DMS 273 (cell line): ENCODE results near the gene ZNF710.

Experiments
- DNase-seq: peaks from one replicate; lab custom pipeline; 2025; ENCODE audit not compliant: unreplicated experiment; lab: John Stamatoyannopoulos, UW

Gene ZNF710

DNA sequence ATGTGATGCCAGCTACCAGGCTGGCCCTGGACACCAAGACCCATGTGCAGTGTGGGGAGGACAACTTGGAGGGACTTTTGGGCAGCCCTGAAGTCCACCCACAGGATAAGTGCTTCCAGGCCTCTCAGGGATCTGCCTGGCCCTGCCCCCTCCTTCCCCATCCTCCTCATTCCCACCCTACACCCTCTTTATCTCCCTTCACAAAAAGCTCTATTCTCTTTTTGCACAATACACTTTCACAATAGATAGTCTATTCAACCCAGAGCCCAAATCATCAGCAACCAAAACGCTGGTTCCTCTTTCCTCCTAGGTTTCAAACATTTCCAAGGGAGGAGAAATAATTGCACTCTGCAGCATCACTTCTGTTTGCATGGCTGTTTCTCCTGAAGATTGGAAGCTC is 7.8 kb upstream of the ZNF710 start:
- no peak for DNase-seq

DNA sequence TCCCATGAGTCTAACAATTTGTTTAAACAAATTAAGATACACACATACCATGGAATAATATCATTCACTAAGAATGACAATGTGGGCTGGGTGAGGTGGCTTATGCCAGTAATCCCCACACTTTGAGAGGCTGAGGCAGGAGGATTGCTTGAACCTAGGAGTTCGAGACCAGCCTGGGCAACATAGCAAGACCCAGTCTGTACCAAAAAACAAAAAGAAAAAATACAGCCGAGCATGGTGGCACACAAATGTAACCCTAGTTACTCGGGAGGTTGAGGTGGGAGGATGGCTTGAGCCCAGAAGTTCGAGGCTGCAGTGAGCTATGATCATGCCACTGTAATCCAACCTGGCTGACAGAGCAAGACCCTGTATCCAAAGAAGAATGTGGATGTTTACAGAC is 4.0 kb upstream of the ZNF710 start:
- DNase-seq, result no peak

DNA sequence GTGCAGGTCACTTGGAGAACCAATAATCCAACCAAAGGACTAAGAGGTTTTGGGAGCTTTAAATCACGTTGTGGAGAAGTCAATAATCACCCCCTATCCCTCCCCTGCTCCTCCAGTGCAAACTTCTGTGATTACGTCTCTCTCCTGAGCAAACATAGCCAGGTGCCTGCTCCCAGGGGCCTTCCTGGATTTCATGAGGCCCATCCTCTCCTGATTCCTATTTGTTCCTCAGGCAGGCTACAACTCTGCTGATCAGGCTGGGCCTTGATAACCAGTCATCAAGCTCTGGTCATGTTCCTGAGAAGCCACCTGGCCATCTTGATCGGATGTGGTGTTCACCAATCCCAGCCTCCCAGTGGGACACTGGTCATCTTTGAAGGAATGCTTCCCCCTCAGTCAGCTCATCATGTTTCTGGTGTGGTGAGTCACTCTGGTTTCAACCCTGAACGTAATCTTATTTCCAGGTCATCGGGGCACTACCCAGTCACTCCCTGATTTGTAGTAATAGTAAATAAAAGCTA is 2.9 kb upstream of the ZNF710 start:
- no peak for DNase-seq

DNA sequence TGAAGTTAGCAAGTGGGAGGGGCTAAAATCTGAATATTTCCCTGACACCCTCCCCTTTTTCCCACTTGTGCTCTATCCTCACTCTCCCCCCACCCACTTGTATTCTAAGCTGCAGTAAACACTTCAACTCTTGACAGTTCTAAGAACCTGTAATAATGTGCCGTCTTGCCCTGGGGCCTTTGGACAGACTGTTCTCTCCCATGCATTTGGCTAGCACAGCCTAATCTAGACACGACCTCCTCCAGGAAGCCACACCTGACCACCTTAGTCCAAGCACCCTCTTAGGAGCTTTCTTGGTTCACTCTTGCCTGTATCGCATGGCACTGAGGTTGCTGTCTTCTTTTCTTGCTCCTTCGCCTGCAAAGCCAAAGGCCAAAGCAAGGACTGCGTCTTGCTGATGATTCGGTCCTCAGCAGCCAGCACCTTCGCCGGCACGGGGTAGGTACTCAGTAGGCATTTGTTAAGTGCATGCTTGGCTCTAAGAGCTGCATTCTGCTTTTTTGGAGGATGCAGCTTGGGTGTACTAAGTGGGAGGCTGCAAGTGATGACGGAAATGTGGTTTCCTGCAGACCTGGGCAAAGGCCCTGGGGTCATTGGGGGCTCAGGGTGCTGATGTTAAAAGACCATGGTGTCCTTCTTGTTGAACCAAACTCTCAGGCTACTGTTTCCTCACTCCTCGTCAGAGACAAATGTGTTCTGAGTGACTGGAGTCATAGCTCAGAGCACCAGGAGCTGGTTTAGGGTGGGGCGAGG is 2.0 kb upstream of the ZNF710 start:
- no peak for DNase-seq

DNA sequence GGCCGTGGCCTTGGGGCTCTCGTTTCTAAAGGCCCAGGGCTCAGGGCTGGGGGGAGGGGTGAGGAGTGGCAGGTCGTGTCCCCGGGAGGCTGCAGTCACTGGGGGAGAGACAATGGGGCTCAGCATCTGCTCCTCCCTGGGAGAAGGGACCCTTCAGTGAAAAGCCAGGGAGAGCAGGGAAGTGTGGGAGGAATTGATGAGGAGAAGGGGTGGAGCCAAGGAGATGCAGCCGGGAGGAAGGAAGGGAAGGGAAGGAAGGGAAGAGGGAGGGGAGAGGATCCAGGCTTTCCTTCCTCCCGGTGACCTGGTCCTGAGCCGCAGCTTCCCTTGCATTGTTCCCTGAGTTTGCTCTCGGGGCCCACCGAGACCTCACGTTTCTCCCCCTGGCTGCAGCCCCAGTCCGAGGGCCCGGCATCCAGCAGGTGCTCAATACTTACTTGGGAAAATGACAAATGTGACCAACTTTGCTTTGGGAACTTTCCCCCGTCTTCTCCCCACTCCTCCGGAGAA is 1.4 kb upstream of the ZNF710 start:
- DNase-seq, result no peak

DNA sequence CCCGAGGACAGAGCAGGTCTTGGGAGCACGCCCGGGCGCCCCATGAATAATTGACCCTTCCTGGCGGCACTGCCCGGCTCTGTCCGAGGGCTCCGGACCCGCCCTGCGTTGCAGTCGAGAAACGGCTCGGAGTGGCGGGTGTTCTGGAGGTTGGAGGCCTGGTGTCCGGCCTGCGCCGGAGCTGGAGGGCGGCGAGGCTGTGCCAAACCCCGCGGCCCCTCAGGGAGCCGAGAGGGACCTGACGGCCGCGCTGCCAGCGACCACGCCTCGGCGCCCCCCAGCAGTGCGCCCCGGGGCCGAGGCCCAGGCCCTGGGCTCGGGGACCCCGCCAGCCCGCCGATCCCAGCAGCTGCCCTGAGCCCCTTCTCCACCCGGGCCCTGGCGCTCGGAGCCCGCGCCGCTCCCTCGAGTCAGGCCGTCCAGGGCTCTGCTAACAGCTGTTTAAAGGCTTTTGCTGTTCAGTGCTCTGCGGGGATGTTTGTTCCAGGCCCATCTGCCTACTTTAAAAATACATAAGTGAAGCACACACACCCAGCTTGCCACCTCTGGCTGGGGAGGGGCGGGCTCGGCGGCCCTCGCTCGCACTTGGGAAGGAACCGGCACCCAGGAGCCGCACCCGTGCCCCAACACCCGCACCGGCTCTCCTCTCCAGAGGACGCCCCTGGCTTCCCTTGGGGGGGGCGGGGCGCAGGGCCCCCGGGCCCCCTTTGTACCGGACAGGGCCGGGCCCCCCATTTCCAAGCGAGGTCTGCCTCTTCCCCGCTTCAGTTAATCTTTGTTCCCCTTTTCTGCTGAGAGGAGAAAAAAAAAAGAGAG is 730 bp upstream of the ZNF710 start:
- DNase-seq, result peak; percentile 79

DNA sequence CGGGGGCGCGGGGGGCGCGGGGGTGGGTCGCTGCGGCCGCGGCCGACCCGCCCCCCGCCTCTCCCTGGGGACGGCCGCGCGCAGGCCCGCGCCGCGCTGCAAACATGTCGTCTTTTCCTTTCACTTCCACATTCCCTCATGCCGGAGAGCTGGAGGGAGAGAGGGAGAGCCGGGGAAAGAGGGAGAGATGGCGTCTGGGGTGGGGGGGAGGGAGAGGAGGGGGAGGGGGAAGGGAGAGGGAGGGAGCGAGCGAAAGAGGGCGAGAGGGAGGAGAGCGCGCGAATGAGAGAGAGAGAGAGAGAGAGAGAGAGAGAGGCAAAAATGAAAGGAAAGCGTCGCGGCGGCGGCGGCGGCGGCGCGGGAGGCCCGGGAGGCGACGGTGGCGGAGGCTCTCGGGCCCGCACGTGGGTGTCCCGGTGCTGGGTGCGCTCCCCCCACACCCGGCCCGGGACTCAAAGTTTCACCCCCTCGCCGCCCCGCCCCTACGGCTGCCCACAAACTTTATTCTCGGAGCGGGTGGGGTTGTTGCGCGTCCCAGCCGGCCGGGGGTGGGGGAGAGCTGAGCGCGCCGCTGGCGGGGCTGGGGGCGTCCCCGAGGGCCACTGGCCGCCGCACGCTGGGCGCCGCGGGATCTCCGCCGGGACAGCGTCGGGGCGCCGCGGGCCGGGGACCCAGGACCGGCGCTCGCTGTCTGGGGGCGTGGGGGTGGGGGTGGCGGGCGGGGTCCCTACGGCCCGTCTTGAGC is 731 bp downstream of the ZNF710 start:
- DNase-seq, result peak; percentile 62

DNA sequence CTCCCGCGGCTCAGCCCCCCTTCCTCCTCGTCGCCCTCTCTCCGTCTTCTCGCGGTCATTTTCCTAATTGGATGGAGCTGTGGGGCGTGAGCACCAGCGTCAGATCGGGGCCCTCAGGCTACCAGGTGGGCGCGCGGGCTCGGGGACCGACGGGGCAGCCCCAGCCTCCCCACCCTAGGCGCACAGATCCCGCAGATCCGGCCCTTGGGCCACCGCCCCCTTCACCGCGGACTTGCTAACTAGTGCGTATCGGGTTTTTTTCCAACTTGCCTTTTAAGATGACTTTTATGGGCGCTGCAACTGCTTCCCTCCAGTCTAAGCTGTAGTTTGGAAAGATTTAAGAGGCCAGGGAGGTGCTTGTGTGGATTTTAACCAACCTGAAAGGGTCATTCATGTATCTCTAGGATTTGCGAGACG is 1.3 kb downstream of the ZNF710 start:
- DNase-seq, result peak; percentile 55

DNA sequence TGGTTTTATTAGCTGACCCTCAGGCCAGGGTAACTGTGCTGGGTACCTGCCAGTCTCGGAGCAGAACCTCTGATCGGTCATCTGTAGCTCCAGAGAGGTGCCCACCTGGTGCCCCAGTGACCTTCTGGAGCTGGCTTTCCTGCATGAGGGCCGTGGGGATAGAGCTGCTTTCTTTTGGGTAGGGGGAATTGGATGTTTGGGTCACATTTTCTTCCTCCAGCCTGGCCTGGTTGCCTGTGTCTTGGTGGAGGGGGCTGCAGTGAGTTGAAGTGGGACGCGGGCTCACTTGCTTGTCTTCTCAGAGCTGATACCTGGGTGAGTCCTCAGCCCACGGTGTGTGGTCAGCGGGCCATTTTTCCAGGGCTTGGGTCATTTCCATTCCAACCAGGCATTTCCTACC is 2.6 kb downstream of the ZNF710 start:
- DNase-seq, result no peak

DNA sequence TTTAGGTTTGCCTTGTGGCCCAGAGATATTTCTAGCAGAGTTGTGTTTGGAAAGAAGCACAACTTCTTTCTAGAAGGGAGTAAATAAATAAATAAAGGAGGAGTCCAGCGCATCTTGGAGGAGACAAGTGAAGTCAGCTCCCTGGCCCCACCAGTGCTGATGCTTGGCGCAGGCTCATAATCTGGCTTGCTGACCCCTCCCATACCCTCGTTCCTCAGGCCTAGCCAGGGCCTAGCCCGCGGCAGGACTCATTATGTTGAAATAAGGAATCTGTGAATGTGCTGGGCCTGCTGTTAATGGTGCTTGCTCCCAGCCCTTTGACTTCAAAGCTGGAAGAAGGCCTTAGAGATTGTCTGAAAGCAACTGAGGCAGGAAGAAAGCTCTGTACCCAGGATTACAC is 3.1 kb downstream of the ZNF710 start:
- DNase-seq, result no peak

DNA sequence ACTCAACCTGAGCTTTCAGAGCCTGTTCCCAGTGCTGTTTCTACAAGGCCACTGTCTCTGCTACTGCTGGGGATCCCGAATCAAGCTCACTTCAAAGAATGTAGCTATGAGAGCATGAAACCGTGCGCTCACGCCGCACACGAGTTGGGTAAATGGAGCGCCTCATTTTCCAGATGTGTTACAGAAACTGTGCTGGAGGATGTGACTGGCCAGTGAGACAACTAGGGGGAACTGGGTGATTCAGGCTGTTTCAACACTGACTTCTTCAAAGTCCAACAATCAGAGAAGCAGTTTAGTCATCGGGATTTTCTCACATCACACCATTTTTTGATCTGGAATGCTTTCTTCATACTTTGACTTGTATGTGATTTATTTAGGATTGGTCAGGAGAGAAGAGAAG is 3.5 kb downstream of the ZNF710 start:
- no peak for DNase-seq

DNA sequence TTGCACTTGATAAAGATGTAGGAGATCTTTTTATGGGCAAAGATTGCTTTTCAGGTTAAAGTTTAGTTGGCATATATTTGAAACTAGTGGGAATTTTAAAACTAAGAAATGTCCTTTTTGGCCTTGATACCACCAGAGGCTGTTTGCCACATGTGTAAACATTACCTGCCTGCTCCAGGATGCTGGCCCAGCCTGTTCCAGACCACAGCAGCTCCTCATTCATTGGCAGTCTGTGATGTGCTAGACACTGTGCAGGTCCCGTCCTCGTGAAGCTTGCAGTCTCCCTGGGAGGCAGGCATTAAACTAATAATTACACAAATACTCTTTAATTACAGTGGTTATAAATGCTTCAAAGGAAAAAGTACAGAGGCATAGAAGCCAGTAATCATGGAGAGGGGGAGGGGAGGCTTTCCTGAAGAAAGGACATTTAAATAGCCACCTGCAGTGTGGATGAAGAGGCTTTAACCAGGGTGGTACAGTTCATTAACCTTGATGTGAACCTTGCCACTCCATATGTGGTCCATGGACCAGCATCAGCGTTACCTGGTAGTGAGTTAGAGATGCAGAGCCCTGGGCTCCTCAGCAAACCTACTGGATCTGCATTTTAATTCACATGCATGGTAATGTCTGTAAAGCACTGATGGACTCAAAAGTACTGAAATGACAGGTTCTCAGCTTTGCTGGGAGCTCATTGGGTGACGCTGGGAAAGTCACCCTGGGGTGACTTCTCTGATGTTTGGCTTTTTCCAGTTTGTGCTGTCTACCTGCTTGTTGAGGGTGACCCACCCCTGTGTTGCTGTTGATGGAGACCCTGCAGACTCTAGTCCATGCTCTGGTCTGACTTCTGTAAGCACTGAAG is 5.3 kb downstream of the ZNF710 start:
- DNase-seq, result no peak

DNA sequence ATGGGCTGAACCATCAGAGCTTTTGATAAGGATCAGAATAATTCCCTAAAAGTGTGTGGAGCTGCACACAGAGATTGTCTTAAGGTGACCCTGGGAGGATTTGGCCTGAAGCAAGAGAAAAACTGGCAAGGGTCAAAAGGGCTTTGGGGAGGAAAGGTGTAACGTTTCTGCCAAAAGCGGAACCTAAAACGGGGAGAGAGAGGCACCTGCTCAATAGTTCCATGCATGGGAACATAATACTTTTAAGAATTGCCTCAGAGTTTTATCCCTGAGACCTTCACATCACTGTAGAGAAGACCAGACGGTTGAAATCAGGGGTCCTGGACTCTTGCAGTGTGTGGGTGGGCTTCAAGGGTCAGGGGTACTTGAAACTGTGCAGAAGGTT is 5.9 kb downstream of the ZNF710 start:
- DNase-seq, result no peak

DNA sequence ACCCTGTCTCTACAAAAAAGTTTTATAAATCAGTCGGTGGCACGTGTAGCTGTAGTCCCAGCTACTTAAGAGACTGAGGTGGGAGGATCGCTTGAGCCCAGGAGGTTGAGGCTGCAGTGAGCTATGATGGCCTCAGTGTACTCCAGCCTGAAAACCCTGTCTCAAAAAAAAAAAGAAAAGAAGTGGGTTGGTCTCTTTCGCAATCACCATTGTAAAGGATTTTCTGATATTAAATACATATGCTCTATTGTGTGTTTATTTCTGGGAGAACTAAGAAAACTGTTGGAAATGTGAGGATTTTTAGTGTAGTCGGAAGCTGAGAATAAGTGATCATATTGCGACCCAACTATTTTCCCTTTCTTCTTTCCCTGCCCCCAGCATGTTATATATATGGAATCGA is 7.5 kb downstream of the ZNF710 start:
- no peak for DNase-seq

DNA sequence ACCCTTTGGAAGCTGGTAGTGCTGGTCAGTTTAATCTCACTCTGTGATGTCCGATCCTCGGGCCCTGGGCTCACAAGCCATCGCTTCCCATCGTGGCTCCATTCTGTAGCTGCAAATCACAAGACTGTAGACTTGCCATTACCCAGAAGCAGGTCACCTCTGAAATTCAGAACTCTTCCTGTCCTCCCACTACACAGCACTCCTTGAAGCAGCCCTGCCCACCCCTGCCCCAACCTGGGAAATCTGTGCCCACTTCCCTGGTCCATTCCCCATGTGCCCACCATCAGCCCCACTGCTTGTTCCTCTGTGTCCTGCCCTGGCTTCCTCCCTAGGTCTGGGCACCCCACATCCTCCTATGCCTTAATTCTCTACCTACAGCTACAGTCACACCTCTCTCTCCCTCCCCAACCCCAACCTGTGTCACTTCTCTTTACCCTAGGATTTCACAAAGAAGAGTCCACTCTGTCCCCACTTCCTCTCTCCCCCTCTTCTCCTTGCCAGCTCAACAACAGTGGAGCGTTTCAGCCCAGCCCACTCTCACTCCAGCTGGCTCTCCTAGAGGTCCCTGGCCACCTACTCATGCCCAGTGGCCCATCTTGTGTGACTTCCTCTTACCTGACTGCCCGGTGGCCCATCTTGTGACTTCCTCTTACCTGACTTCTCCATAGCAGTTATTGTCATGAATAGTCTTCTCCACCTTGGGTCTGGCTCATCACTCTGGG is 8.3 kb downstream of the ZNF710 start:
- DNase-seq, result no peak

DNA sequence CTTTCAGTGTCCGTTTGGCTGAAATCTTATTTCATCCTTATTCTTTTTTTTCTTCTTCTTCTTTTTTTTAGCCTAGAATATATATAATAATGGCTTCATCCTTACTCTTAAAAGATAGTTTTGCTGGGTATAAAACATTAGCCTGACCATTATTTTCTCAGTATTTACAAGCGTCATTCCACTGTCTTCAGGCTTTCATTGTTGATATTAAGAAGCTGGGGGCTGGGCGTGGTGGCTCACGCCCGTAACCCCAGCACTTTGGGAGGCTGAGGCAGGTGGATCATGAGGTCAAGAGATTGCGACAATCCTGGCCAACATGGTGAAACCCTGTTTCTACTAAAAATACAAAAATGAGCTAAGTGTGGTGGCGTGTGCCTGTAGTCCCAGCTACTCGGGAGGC is 10.6 kb downstream of the ZNF710 start:
- DNase-seq, result no peak

DNA sequence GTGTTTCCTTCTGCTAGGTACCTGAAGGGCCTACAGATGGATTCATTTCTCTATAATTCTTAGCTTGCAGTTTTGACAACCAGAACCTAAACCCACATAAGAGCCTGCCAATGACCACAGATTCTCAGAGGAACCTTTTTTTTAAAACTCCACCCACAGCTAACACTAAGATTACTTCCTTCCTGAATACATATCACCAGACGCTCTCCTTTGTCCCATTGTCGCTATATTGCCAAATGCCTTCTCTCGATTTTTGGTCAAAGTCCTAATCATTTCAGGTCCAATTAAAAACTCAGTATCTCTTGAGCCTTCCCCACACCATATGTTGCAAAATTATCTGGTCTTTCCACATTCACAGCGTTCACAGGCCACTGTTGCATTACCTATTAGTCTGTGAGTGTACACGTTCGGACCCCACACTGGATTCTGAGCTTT is 12.4 kb downstream of the ZNF710 start:
- DNase-seq, result no peak

DNA sequence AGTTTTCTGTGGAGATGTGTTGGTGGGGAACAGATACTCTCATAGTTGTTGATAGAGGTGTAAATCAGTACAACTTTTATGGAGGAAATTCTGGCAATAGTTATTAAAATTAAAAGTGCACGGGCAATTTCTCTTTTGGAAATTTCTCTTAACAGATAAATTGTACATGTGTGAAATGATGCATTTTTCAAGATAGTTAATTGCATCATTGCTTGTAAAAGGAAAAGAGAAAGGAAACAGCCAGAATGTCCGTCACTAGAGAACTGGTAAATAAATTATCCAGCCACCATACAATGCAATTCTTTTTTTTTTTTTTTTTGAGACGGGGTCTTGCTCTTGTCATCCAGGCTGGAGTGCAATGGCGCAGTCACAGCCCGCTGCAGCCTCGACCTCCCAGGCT is 14.2 kb downstream of the ZNF710 start:
- no peak for DNase-seq

DNA sequence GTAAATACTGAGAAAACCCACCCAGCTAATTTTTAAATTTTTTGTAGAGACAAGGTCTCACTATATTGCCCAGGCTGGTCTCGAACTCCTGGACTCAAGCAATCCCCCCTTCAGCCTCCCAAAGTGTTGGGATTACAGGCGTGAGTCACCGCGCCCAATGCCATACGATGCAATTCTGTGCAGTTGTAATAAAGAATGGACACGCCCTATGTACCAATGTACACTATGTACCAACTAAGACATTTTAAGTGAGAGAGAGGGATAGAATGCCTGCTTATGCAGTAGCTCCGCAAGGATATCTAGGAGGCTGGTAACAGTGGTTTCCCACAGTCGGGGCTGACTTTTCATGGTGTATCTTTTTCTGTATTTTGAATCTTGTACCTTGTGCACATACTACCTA is 14.6 kb downstream of the ZNF710 start:
- DNase-seq, result no peak

DNA sequence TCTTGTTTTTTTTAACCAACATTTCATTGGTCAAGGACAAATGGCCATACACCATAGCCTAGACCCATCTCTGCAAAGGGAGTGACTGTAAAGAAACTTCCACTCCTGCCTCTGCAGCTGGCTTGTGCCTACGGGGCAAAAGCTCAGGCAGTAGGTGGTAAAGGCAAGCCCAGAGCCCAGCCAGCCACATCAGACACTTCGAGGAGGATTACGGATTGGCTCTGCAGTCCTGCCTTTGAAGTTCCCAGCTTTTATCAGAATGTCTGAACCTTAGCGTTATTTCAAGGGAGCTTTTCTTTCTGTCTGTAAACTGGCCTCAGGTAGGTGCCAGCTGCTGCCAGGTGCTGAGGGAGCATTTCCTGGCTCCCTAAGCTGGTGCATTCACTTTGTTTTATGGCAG is 15.6 kb downstream of the ZNF710 start:
- no peak for DNase-seq
